ENCODE results near the gene SYT6.
A peak's percentile ranks its signal among the peaks of the same experiment; 100 is the strongest.
"Not testable (repeated sequence)": the region's sequence is repeated elsewhere in the genome, so short reads cannot be mapped to it uniquely, and the experiment has no call there.

The SYT6 gene

DNA sequence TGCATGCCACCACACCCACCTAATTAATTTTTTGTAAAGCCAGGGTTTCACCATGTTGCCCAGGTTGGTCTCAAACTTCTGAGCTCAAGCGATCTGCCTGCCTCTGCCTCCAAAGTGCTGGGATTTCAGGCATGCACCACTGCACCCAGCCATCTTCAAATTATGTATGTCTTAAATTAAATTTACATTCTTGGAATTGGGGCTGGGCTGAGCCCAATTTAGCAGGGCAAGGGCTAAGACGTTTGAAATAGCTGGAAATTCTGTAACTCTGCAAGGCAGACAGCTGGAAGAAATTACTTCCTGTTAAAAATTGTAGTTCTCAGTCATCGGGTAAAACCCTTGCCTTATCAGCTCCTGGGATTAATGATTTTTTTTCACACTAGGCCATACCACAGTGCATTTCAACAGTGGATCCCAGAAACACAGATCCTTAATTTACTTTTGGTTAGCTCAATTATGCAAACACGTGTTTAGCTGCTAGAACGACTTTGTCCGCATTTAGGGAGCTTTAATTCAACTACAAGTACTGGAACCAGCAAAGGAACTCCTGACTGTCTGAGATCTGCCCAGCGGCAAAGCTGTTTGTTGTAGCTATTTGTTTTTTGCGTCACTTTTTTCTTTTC, 91.1 kb downstream of the SYT6 start:
- no peak overlapping the region for H3K4me3 ChIP-seq (ENCODE audit: control insufficient read depth in 1 of 7, extremely low read depth in 1 of 7, insufficient read depth in 4 of 7, low read depth in 2 of 7, low read length in 6 of 7)
- peaks cover 0 to 2% (median 0%) of the 10 kb centered on the region in 5 experiments for H3K27me3 ChIP-seq (replicated peaks in 2 of 5; ENCODE audit: control insufficient read depth in 4 of 5, insufficient read depth in 5 of 5, low read length in 4 of 5)
- no peak overlapping the region for H3K27ac ChIP-seq (ENCODE audit: insufficient read depth in 1 of 2, low read depth in 1 of 2, low read length in 2 of 2, poor library complexity in 1 of 2, severe bottlenecking in 2 of 2)
- no peaks in the 10 kb centered on the region for H3K36me3 ChIP-seq (ENCODE audit: control insufficient read depth in 4 of 4, insufficient read depth in 4 of 4, low read length in 3 of 4)
- DNase-seq = peak in 1 of 3 donors; percentile 12
- POLR2A ChIA-PET = no interaction called here
- H3K9me3 ChIP-seq (ENCODE audit: control extremely low read depth in 1 of 5, control insufficient read depth in 4 of 5, insufficient read depth in 2 of 5, low read depth in 1 of 5, low read length in 4 of 5) = peaks cover 0 to 13% (median 9%) of the 10 kb centered on the region in 5 experiments
- WGBS (ENCODE audit: insufficient coverage) = 57% methylated on average over 5 of the region's 8 CpGs
- no peaks in the 10 kb centered on the region for H3K4me1 ChIP-seq (ENCODE audit: control extremely low read depth in 1 of 4, control insufficient read depth in 4 of 4, insufficient read depth in 4 of 4, low read length in 3 of 4)
- CTCF ChIA-PET = interaction anchor here (0.9 to 1.4 kb wide), 3 partner anchors 9 to 85 kb away, joined by 3 to 6 read pairs (median 4); no protein-coding TSS in a partner anchor

DNA sequence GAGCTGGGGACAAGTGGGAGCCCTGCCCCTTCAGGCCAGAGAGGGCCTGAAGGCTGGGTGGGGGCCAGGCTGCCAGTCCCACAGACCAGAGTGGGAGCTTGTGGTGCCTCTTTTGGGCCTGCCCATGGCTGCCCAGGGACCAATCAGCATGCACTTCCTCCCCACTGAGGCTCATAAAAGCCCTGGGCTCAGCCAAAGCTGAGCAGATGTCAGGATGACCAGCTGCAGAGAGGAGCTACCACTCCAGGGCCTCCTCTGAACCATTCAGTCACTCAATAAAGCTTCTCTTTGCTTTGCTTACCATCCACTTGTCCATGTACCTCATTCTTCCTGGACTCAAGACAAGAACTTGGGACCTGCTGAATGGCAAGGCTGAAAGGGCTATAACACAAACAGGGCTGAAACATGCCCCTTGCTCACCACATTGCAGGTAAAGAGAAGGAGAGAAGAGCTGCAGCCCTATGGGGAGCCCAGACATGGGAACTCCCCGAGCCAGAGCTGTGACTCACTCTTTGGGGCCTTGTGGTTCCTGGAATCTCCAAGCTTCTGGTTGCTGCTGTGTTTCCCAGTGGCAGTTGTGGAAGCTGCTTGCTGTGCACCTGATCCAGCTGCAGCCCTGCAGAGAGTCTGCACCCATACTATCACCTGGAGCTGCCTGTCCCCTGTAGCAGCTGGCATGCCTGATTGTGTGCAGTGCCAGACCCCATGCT, 92.4 kb downstream of the SYT6 start:
- H3K27ac ChIP-seq (ENCODE audit: insufficient read depth in 1 of 2, low read depth in 1 of 2, low read length in 2 of 2, poor library complexity in 1 of 2, severe bottlenecking in 2 of 2) = no peak overlapping the region
- no peak for DNase-seq
- 100% methylated on average over 1 of the region's 1 CpG for WGBS (ENCODE audit: insufficient coverage)
- H3K4me1 ChIP-seq (ENCODE audit: control extremely low read depth in 1 of 4, control insufficient read depth in 4 of 4, insufficient read depth in 4 of 4, low read length in 3 of 4) = no peaks in the 10 kb centered on the region
- ChIA-PET CTCF (no interaction called here), POLR2A (no interaction called here)
- H3K27me3 ChIP-seq (replicated peaks in 2 of 5; ENCODE audit: control insufficient read depth in 4 of 5, insufficient read depth in 5 of 5, low read length in 4 of 5) = peaks cover 0 to 2% (median 0%) of the 10 kb centered on the region in 5 experiments
- peaks cover 0 to 18% (median 9%) of the 10 kb centered on the region in 5 experiments for H3K9me3 ChIP-seq (ENCODE audit: control extremely low read depth in 1 of 5, control insufficient read depth in 4 of 5, insufficient read depth in 2 of 5, low read depth in 1 of 5, low read length in 4 of 5)
- no peak overlapping the region for H3K4me3 ChIP-seq (ENCODE audit: control insufficient read depth in 1 of 7, extremely low read depth in 1 of 7, insufficient read depth in 4 of 7, low read depth in 2 of 7, low read length in 6 of 7)
- H3K36me3 ChIP-seq (ENCODE audit: control insufficient read depth in 4 of 4, insufficient read depth in 4 of 4, low read length in 3 of 4) = no peaks in the 10 kb centered on the region

DNA sequence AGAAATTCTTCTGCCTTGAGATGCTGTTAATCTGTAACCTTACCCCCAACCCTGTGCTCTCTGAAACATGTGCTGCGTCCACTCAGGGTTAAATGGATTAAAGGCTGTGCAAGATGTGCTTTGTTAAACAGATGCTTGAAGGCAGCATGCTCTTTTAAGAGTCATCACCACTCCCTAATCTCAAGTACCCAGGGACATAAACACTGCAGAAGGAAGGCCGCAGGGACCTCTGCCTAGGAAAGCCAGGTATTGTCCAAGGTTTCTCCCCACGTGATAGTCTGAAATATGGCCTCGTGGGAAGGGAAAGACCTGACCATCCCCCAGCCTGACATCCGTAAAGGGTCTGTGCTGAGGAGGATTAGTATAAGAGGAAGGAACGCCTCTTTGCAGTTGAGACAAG, 95.4 kb downstream of the SYT6 start:
- H3K27ac ChIP-seq (ENCODE audit: insufficient read depth in 1 of 2, low read depth in 1 of 2, low read length in 2 of 2, poor library complexity in 1 of 2, severe bottlenecking in 2 of 2); CTCF ChIA-PET; POLR2A ChIA-PET; H3K4me1 ChIP-seq (ENCODE audit: control extremely low read depth in 1 of 4, control insufficient read depth in 4 of 4, insufficient read depth in 4 of 4, low read length in 3 of 4); H3K27me3 ChIP-seq (replicated peaks in 2 of 5; ENCODE audit: control insufficient read depth in 4 of 5, insufficient read depth in 5 of 5, low read length in 4 of 5); DNase-seq; H3K4me3 ChIP-seq (ENCODE audit: control insufficient read depth in 1 of 7, extremely low read depth in 1 of 7, insufficient read depth in 4 of 7, low read depth in 2 of 7, low read length in 6 of 7); H3K36me3 ChIP-seq (ENCODE audit: control insufficient read depth in 4 of 4, insufficient read depth in 4 of 4, low read length in 3 of 4): not testable (repeated sequence)
- peaks cover 0 to 18% (median 9%) of the 10 kb centered on the region in 5 experiments for H3K9me3 ChIP-seq (ENCODE audit: control extremely low read depth in 1 of 5, control insufficient read depth in 4 of 5, insufficient read depth in 2 of 5, low read depth in 1 of 5, low read length in 4 of 5)
- WGBS (ENCODE audit: insufficient coverage) = no CpG with 5 or more reads among the region's 6 CpGs

DNA sequence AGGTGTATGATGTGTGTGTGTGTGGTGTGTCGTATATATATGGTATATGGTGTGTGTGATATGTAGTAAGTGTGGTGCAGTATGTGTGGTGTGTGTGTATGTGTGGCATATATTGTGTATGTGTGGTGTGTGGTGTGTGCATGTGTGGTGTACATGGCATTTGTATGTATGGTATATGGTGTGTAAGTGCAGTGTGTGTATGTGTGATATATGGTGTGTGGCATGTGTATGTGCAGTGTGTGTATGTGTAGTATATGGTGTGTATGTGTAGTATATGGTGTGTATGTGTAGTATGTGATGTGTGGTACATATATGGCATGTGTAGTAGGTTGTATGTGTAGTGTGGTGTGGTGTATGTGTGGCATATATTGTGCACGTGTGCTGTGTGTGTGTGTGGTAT, 99.5 kb downstream of the SYT6 start:
- CTCF ChIA-PET = interaction anchor here (1.1 to 1.2 kb wide), 2 partner anchors 9 to 21 kb away, joined by 4 to 6 read pairs; no protein-coding TSS in a partner anchor
- 92% methylated on average over 1 of the region's 2 CpGs for WGBS (ENCODE audit: insufficient coverage)

DNA sequence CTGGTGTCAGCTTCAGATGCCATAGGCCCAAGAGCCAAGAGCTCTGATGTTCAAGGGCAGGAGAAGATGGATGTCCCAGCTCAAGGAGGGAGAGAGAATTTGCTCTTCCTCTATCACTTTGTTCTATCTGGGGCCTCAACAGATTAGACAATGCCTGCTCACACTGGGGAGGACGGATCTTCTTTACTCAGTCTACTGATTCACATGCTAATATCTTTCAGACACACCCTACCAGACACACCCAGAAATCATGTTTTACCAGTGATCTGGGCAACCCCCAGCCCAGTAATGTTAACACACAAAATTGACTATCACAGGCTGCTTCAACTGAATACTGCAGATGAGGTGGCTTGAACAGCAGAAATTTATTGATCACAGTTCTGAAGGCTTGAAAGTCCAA, 105.4 kb downstream of the SYT6 start:
- Histone ChIP-seq H3K4me1 (ENCODE audit: control extremely low read depth in 1 of 4, control insufficient read depth in 4 of 4, insufficient read depth in 4 of 4, low read length in 3 of 4) (no peaks in the 10 kb centered on the region), H3K27ac (ENCODE audit: insufficient read depth in 1 of 2, low read depth in 1 of 2, low read length in 2 of 2, poor library complexity in 1 of 2, severe bottlenecking in 2 of 2) (no peak overlapping the region), H3K9me3 (ENCODE audit: control extremely low read depth in 1 of 5, control insufficient read depth in 4 of 5, insufficient read depth in 2 of 5, low read depth in 1 of 5, low read length in 4 of 5) (peaks cover 0 to 5% (median 3%) of the 10 kb centered on the region in 5 experiments), H3K4me3 (ENCODE audit: control insufficient read depth in 1 of 7, extremely low read depth in 1 of 7, insufficient read depth in 4 of 7, low read depth in 2 of 7, low read length in 6 of 7) (no peak overlapping the region), H3K27me3 (replicated peaks in 2 of 5; ENCODE audit: control insufficient read depth in 4 of 5, insufficient read depth in 5 of 5, low read length in 4 of 5) (peaks cover 0 to 2% (median 0%) of the 10 kb centered on the region in 5 experiments), H3K36me3 (ENCODE audit: control insufficient read depth in 4 of 4, insufficient read depth in 4 of 4, low read length in 3 of 4) (no peaks in the 10 kb centered on the region)
- no peak for DNase-seq
- 71% methylated on average over 1 of the region's 1 CpG for WGBS (ENCODE audit: insufficient coverage)
- POLR2A ChIA-PET = no interaction called here
- CTCF ChIA-PET = no interaction called here

More for the DNA sequence above, 99.5 kb downstream of the SYT6 start:
- Histone ChIP-seq H3K9me3 (ENCODE audit: control extremely low read depth in 1 of 5, control insufficient read depth in 4 of 5, insufficient read depth in 2 of 5, low read depth in 1 of 5, low read length in 4 of 5) (peaks cover 0 to 5% (median 0%) of the 10 kb centered on the region in 5 experiments), H3K4me3 (ENCODE audit: control insufficient read depth in 1 of 7, extremely low read depth in 1 of 7, insufficient read depth in 4 of 7, low read depth in 2 of 7, low read length in 6 of 7) (no peak overlapping the region), H3K27ac (ENCODE audit: insufficient read depth in 1 of 2, low read depth in 1 of 2, low read length in 2 of 2, poor library complexity in 1 of 2, severe bottlenecking in 2 of 2) (no peak overlapping the region), H3K4me1 (ENCODE audit: control extremely low read depth in 1 of 4, control insufficient read depth in 4 of 4, insufficient read depth in 4 of 4, low read length in 3 of 4) (no peaks in the 10 kb centered on the region), H3K27me3 (replicated peaks in 2 of 5; ENCODE audit: control insufficient read depth in 4 of 5, insufficient read depth in 5 of 5, low read length in 4 of 5) (peaks cover 0 to 2% (median 0%) of the 10 kb centered on the region in 5 experiments), H3K36me3 (ENCODE audit: control insufficient read depth in 4 of 4, insufficient read depth in 4 of 4, low read length in 3 of 4) (no peaks in the 10 kb centered on the region)
- POLR2A ChIA-PET = no interaction called here
- no peak for DNase-seq

DNA sequence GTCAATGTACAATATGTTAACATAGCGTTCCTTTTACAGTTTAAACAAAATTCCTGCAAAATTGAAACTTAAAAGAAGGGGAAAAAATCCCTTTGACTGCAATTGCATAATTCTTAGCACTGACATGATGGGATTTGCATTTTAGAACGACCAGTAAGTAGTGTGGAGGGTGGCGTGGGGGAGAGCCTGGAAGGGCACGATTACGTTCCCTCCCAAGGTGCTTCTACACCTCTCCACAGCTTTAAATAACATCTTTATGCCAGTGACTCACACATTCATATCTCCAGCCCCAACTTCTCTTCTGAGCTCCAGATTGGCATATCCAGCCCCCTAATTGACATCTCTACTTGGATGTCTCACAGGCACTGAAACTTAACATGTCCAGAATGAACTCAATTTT, 110.1 kb downstream of the SYT6 start:
- H3K9me3 ChIP-seq (ENCODE audit: control extremely low read depth in 1 of 5, control insufficient read depth in 4 of 5, insufficient read depth in 2 of 5, low read depth in 1 of 5, low read length in 4 of 5) = peaks cover 0 to 5% (median 3%) of the 10 kb centered on the region in 5 experiments
- H3K4me3 ChIP-seq (ENCODE audit: control insufficient read depth in 1 of 7, extremely low read depth in 1 of 7, insufficient read depth in 4 of 7, low read depth in 2 of 7, low read length in 6 of 7) = no peak overlapping the region
- H3K27ac ChIP-seq (ENCODE audit: insufficient read depth in 1 of 2, low read depth in 1 of 2, low read length in 2 of 2, poor library complexity in 1 of 2, severe bottlenecking in 2 of 2) = no peak overlapping the region
- DNase-seq = no peak
- ChIA-PET POLR2A (no interaction called here), CTCF (no interaction called here)
- peaks cover 0 to 4% (median 0%) of the 10 kb centered on the region in 4 experiments for H3K4me1 ChIP-seq (ENCODE audit: control extremely low read depth in 1 of 4, control insufficient read depth in 4 of 4, insufficient read depth in 4 of 4, low read length in 3 of 4)
- no peaks in the 10 kb centered on the region for H3K36me3 ChIP-seq (ENCODE audit: control insufficient read depth in 4 of 4, insufficient read depth in 4 of 4, low read length in 3 of 4)
- peaks cover 0 to 2% (median 0%) of the 10 kb centered on the region in 5 experiments for H3K27me3 ChIP-seq (replicated peaks in 2 of 5; ENCODE audit: control insufficient read depth in 4 of 5, insufficient read depth in 5 of 5, low read length in 4 of 5)
- WGBS (ENCODE audit: insufficient coverage) = 100% methylated on average over 2 of the region's 5 CpGs

DNA sequence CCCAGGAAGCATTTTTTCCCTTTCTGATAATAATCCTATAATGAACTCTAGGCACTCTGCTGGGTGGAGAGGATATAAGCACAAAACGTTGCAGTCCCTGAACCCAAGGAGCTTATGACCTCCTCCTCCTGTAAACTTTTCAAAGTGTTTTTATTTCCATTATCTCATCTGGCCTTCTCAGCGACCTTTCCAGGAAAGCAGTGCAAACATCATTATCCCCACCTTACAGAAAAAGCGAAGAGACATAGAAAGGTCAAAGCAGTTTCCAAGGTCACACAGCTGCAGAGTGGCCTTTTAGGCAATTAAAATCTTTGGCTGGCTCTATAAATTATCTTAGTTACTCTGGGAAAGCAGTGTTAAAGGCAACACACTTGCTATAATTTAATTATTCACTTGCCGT, 110.6 kb downstream of the SYT6 start:
- Histone ChIP-seq H3K27ac (ENCODE audit: insufficient read depth in 1 of 2, low read depth in 1 of 2, low read length in 2 of 2, poor library complexity in 1 of 2, severe bottlenecking in 2 of 2) (no peak overlapping the region), H3K4me1 (ENCODE audit: control extremely low read depth in 1 of 4, control insufficient read depth in 4 of 4, insufficient read depth in 4 of 4, low read length in 3 of 4) (peaks cover 0 to 4% (median 0%) of the 10 kb centered on the region in 4 experiments), H3K36me3 (ENCODE audit: control insufficient read depth in 4 of 4, insufficient read depth in 4 of 4, low read length in 3 of 4) (no peaks in the 10 kb centered on the region), H3K4me3 (ENCODE audit: control insufficient read depth in 1 of 7, extremely low read depth in 1 of 7, insufficient read depth in 4 of 7, low read depth in 2 of 7, low read length in 6 of 7) (no peak overlapping the region), H3K27me3 (replicated peaks in 2 of 5; ENCODE audit: control insufficient read depth in 4 of 5, insufficient read depth in 5 of 5, low read length in 4 of 5) (peaks cover 0 to 2% (median 0%) of the 10 kb centered on the region in 5 experiments), H3K9me3 (ENCODE audit: control extremely low read depth in 1 of 5, control insufficient read depth in 4 of 5, insufficient read depth in 2 of 5, low read depth in 1 of 5, low read length in 4 of 5) (peaks cover 0 to 5% (median 3%) of the 10 kb centered on the region in 5 experiments)
- 83% methylated on average over 1 of the region's 4 CpGs for WGBS (ENCODE audit: insufficient coverage)
- ChIA-PET CTCF (no interaction called here), POLR2A (no interaction called here)
- DNase-seq = no peak
